NCI-H146 treated with DMSO at 0.1 percent for 48 hours (cell line): ENCODE results near the gene C4orf50.

Experiments
- DNase-seq: peaks from one replicate; lab custom pipeline; 2025; ENCODE audit not compliant: unreplicated experiment; lab: John Stamatoyannopoulos, UW

The C4orf50 gene

DNA sequence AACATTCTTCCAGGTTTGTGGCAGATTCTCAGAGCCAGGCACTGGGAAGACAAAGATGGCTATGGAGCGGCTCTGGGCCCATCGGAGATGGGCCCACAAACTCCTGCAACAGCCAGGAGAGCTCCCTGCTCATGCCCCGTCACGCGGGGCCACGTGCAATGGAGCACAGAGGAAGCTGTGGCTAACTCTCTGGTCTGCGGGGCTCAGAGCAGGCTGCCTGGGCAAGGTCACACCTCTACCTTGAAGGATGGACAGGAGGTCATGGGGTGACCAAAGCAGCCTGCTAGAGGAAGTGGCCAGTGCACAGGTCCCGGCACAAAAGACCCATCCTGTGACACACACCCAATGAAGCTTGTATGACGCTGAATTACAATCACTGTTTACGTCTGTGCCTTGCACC, 45.2 kb downstream of the C4orf50 start:
- DNase-seq = no peak

- no peak for DNase-seq
Observed at GRCh38 chr4:5972571-5972970, 45.7 kb downstream of the C4orf50 start.

DNA sequence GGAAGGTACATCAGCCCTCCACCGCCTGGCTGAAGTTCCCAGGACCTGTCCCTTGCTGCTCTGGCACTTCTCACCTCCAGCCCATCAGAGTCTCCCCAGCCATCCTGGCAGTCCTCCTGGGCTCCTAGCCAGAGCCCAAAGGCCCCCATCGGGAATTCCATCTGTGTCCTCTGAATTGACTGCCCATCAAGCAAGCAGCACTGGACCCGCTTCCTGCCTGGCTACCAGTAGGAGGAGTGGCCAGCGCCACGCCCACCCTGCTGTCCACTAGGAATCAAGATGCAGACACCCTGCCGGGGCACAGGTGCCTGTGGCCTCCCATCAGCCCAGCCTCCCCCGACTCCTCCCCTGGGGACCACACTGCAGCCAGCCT, 47.2 kb downstream of the C4orf50 start:
- DNase-seq = peak; percentile 73

- no peak for DNase-seq
Observed at GRCh38 chr4:5970381-5971077, 47.7 kb downstream of the C4orf50 start.

GRCh38 chr4:5969777-5970176, 48.5 kb downstream of the C4orf50 start:
- no peak for DNase-seq

DNA sequence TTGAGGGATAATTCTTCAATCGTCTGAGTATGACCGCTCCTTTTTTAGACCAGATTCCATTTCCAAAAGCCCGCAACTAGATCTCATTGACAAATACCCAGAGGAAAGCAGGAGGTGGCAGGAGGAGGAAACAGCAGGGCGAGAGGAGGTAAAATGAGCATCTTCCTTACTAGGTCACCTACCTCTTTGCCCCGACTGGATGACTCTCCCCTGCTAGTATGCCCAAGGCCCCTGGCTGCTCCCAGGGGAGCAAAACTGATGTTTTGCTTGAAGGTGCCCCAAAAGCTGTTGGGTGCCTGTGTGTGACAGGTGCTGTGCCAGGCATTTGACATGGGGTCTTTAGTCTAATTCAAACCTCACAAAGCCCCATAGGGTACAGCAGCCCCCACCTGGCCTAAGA, 48.9 kb downstream of the C4orf50 start:
- no peak for DNase-seq

GRCh38 chr4:5968246-5968645, 50.0 kb downstream of the C4orf50 start:
- DNase-seq = no peak

- no peak for DNase-seq
Observed at GRCh38 chr4:5967783-5968182, 50.4 kb downstream of the C4orf50 start.

GRCh38 chr4:5965225-5965624, 53.0 kb downstream of the C4orf50 start:
- no peak for DNase-seq

- DNase-seq = no peak
Observed at GRCh38 chr4:5964030-5964429, 54.2 kb downstream of the C4orf50 start.

DNA sequence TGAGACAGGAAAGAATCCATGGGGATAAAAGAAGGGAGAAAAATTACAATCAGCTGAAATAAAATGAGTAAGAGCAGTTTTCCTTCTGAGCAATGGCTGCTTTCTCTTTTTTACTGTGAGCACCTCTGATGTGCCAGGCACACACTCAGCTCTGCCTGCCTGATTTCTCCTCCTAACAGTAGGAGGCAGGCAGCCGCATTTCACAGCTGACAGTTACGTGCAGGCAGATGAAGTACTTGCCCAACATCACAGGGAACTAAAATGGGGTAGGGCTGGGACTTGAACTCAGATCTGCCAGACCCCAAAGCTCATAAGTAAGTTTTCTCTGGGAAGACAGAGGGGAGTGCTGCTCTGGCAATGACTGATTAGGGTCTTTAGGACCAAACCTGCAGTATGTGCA, 54.6 kb downstream of the C4orf50 start:
- no peak for DNase-seq

DNA sequence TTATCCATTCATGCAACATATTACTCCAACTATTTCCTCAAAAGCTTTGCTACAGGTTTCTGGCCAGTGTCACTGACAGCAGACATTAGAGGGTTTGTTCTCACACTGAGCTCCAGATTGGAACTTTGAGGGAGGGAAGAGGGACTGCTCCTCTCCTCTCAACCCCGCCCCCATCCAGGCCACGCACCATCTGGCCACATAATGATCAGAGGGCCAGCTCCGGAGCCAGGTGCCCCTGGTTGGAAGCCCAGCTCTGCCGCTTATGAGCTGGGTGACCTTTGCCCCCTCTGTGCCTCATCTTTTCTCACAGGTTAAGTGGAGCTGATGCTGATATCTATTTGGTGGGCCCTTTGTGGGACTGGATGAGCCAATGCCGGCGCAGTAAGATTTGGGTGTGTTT, 55.8 kb downstream of the C4orf50 start:
- no peak for DNase-seq

DNA sequence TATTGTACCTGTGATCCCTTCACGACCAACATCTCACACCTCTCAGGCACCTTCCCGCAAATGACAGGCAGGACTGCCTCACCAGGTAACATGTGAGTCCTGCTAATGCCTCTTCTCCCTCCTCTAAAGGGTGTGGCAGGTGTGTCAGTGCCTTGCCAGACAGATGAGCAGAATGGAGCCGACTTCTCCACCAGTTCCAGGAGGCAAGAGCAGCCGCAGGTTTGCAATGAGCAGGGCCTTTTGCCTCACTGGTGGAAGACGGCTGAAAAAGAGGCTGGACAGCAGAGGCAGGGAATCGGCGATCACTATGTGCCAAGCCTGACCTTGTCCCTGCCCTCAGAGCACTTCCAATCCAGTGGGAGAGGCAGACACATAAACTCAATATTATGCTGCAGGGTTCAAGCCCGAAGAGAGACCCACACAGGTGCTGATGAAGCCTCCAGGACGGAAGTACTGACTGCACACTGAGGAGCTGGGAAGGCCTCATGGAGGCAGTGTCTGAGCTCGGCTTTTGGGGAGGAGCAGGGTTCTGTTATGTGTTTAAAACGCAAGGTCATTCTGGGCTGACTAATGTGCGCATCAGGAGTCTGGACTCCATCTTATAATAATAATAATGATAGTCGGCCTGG, 57.9 kb downstream of the C4orf50 start:
- DNase-seq = no peak

GRCh38 chr4:5959211-5959982, 58.8 kb downstream of the C4orf50 start:
- DNase-seq = no peak

DNA sequence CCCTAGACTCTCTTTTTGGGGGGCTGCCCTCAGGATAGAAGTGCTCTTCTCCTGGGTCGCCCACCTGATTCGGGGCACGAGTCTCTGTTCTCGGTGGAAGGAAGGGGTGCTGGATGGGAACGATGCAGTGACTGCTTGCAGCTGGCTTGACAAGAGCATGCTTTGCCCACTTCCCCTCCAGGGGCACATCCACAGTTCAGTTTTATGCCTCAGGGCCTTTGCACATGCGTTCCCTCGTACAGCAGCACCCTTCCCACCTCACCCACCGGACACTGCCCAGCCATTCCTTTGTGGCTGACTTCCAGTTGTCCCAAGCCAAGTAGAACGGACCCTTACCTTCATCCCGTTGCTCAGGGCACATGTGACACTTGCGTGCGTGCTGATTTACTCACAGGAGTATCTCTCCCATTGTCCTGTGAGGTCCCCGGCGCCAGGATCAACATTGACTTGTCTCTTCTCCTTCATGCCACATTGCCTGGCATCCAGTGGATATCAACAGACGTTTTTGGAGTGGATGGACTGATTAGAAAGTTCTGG, 60.0 kb downstream of the C4orf50 start:
- no peak for DNase-seq

DNA sequence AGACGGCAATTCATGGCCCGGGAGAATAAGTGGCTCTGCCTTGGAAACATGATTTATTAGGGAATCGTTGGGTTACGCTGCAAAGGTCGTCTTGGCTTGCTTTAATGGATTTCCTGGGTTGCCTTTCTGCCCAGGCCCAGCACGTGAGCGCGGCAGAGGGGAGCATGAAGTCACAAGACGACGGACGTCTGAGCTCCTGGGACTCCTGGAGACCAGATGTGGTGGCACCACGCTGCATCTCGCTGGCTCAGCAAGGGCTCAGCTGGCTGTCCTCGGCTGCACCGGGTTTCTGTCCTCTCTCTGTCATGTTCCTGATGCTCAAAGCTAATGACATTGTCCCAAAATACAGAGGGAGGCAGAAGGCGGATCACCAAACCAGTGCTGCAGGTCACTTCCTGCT, 61.2 kb downstream of the C4orf50 start:
- no peak for DNase-seq

DNA sequence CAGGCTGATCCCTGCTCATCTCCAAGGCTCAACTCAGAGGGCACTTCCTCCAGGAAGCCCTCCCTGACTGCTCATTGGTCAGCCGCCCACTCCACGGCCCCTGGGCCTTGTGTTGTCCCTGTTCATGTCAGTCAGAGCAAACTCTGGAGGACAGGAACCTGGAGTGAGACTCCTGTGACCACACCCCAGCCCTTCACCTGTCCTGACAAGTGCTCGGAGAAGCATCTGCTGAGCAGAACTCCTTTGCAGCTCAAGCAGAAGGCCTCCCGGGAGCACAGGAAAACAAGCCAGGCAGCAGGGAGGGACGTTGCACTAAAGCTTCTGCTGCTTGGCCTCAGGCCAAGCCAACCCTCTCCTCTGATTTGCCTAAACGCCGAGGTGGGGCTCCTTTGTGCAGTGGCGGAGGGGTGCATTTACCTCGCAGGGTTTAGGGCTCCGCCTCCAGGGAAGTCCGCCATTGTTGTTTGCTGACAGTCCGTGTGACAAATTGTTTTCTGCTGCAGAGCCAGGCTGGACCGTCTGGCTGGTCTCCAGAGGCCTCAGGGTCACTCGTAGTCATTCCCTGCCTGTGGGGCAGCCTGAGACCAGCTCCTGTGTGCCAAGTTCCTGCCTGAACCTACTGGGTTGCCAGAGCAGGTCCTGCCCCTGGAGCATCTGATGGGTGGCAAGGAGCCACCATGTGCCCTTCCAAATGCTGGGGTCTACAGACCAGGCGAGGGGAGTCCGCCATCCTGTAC, 61.8 kb downstream of the C4orf50 start:
- peak; percentile 96 for DNase-seq

GRCh38 chr4:5955856-5956255, 62.4 kb downstream of the C4orf50 start:
- DNase-seq = no peak

DNA sequence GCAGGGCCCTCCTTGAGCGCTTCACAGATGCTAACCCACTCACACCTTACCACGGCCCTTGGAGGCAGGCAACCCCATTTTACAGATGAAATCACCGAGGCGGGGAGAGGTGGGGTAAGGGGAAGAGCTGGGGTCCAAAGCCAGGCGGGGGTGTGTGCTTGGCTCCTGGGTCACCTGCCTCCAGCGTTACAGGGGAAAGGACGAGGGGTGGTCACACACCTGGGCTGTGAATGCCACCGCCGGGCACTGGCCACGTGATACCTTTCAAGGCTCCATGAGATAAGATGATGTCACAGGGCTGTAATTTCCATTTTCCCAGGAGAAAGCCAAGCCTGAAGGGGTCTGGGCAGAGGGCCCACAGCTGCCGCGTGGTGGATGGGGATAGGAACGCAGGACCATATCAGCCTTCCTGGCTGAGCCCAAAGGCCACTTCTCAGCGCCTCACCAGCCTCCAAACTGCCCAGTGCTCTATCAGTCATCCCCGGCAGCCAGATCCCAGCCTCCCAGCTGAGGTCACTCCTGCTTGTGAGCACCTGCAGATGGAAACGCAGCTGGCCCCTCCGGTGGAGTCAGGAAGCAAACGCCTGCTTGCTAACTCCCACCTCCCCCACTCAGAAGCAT, 62.9 kb downstream of the C4orf50 start:
- DNase-seq = peak; percentile 91

GRCh38 chr4:5954056-5954760, 64.0 kb downstream of the C4orf50 start:
- DNase-seq = no peak
